G401.6 (cell line): Measurements from ENCODE around the gene TEKT2.

Source experiments
- FAIRE-seq: peaks from 2 replicates; lab custom pipeline; 2012; peaks lifted over from hg19 to GRCh38; lab: Jason Lieb, UNC

Gene TEKT2

DNA sequence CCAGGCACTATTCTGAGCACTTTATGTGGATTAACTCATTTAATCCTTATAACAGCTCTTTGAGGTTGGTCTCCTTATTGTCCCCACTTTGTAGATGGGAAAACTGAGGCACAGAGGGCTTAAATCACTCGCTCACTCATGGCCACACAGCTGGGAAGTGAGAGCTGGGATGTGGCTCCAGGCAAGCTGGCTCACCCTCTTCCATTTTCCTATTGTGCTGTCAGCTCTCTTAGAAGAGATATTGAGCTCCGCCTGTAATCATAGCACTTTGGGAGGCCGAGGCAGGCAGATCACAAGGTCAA, 45.0 kb downstream of the TEKT2 start:
- FAIRE-seq, result no peak

GRCh38 chr1:36132029-36132428, 48.1 kb downstream of the TEKT2 start:
- FAIRE-seq, result no peak

DNA sequence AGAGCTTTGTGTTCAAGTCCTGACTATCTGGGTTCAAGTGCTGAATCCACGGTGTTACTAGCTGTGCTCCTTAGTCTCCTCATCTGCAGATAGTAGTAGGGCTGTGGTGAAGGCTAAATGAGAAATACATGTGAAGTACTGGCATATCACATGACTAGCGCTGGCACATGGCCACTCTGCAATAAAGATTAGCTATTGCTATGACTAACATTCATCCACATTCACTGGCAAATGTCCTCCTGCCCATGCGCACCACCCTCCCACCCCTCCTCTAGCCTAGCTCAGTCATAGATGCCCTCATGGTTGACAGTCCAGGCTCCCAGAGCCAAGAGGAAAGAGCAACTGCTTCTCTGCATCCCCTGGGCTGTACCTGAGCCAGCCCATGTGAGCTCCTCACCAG, 49.6 kb downstream of the TEKT2 start:
- no peak for FAIRE-seq

GRCh38 chr1:36134031-36134430, 50.1 kb downstream of the TEKT2 start:
- no peak for FAIRE-seq

DNA sequence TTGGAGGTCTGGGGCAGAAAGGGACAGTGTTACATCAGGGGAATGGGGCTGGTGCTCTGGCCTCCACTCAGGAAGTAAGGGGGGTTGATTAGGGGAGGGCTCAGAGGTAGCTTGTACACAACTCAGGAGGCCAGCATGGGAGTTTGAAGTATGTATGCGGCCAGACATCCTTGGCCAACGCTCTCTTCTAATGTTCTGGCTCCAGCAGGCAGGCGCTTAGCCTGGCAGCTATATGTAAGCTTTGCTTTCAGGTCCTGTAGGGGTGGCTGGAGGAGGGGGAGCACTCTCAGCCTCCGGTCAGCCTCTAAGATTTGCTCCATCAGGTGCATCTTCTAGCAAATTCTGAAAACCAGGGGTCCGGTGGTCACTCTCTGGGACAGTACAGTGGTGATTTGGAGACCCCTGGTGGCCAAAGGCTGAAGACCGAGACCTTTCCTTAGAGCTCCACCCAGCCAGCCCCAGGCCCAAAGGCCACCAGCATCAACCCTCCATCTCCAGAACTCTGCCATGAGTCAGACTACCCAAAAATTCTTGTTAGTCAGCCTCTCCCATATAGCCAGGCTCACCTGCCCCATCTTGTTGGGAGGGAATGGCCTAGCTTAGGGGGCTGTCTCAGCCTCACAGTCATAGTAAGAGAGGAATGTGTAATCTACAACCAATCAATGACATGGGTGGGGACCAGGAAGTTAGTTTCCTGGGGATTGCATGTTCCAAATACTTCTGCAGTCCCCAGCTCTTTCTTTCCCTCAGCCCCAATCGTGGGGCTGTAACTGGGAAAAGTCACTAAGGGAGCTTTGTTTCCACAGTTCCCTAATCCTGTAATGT, 50.8 kb downstream of the TEKT2 start:
- FAIRE-seq, result peak; percentile 56

GRCh38 chr1:36135330-36135667, 51.4 kb downstream of the TEKT2 start:
- FAIRE-seq, result no peak

DNA sequence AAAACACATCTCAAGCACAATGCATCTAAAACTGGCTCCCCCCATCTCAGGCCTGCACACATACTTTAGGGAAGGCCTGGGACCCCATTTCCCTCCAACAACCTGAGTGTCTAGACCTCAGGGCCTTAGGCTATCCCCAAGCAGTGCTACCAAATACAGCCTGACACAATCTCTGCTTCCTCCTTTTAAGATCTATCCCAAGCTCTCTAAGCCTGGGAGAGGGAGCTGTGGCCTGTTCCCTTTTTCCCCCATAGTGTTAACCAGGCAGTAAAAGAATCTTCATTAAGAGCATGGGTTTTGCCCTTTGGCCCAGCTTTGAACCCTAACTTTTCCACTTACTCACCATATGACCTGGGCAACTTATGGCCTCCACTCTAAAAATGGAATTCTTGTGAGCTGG, 51.9 kb downstream of the TEKT2 start:
- no peak for FAIRE-seq

DNA sequence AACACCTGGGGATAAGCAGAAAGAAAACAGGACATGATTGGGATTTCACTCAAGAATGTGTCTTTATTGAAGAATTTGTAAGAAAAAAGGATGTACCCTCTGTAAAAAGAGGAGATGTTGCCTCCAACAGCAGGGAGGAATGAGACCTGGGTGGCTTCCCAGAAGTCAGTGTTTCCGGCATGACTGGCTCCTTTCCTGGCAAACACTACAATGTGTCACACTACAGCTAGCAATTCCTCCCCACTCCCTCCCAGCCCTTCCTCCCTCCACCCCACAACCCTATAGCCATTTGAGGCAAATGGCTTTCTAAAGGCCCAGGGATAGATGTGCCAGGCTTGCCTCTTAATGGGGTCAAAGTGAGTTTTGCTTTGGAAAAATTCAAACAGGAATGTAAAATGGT, 52.6 kb downstream of the TEKT2 start:
- FAIRE-seq, result no peak

DNA sequence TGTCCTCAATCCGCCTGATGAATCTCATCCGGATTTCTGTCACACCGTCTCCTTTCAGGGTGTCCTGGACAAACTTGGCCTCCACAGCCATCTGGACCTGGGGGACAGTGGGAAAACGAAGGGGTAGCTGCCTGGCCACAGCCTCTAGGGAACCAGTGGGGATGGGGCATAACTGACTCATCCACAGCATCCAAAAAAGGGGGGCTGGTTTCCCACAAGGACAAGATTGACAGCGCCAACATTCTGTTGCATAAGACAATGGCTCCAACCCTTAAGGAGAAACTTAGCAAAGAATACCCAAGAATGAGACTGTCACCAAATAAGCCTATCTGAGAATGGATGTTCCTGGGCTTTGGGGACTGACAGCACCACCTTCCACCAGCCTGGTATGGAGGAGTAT, 53.3 kb downstream of the TEKT2 start:
- FAIRE-seq, result no peak

- FAIRE-seq, result no peak
These were observed 53.9 kb downstream of the TEKT2 start for GRCh38 chr1:36137776-36138175.
